Stimulated activated CD8-positive, alpha-beta memory T cell treated with anti-CD3 and anti-CD28 coated beads, Interleukin-12 subunit alpha, Interleukin-12 subunit beta, amount 100 ng/mL, for 4 hours (primary cell): ENCODE measurements around the gene DST.

Source experiments
- DNase-seq: peaks from one replicate; pipeline ENCODE4 v3.0.0-alpha.2; 2020; ENCODE audit warnings: low read depth

The DST gene

DNA sequence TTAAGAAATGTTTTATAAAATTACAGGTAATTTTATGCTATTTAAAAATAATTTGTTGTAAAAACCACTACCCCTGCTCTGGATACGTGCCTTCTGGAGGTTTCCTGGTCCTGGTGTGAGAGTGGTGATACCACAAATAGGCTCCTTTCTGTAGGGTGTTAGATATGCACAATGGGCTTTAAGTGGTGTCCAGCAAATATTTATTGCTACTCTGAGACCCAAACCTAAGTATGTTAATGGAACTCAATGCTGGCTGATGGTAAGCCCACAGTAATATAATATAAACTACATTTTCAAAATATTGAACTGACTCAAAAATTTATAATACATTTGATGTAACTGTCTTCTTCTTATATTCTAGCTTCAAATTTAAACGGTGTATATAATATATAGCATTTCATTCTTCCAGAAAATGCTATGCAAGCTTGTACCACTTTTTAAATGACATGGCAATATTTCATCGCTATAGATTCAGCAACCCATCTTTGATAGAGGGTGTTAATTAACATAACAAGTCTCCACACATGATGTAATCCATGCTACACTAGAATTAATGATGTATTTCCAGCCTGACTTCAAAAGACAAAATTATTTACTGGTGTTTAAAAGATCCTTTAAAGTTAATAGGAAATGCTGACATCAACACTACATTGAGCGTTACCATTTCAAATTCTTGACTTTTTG, 161.9 kb downstream of the DST start:
- DNase-seq: no peak

- no peak for DNase-seq
These were observed 162.4 kb downstream of the DST start for GRCh38 chr6:56480246-56480645.

- DNase-seq: no peak
These were observed 163.3 kb downstream of the DST start for GRCh38 chr6:56479381-56479780.

DNA sequence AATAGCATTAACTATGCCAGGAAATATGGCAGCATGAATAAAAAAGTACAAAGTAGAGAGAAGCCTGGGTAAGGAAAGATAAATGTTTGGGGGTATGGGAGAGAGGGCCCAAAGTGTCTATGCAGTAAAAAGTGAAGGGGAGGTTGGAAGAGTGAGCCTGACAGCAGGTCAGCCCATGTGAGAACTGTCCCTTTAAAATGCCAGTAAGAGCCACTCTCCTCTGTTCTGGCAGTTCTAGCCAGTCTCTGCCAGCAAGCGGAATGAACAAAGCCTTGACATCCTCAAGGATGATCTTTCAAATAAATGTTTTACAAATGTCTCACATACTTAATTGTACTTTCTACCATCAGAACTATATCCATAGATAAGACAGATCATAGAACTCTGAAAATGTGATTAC, 164.5 kb downstream of the DST start:
- DNase-seq: no peak

DNA sequence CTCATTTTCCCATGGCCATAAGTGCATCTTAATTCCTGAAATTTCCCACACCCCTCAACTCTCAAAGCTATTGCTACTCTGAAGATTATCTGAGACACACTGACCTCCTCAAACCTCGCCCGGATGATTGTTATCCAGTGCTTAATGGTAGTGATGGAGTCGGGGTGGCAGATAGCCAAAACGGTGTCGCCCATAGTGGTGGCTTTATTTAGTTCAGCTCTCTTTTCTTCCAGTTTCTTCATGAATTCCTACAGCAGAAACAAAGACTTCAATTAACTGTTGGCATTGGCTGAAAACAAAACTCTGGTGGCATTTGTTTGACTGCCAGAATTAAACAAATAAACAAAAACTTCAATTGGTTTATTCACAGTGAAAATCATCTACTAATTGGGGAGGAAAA, 165.4 kb downstream of the DST start:
- no peak for DNase-seq

- no peak for DNase-seq
These were observed 166.8 kb downstream of the DST start for GRCh38 chr6:56475736-56476457.

DNA sequence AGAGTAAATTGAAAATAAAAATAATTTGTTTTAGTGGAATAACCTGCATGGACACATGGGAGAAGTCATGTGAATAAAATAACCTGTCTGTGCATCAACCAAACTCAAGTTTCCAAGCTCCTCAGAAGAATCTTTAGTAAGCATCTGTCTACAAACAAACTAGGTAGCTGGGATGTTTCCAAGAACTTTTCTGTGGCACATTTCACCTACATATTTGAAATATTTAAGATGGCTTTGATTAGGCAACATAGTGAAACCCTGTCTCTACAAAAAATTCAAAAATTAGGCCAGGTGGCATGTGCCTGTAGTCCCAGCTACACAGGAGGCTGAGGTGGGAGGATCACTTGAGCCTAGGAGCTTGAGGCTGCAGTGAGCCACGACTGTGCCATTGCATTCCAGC, 168.2 kb downstream of the DST start:
- DNase-seq: no peak

GRCh38 chr6:56463443-56463842, 179.2 kb downstream of the DST start:
- DNase-seq: no peak

- DNase-seq: no peak
These were observed 183.5 kb downstream of the DST start for GRCh38 chr6:56459030-56459805.

DNA sequence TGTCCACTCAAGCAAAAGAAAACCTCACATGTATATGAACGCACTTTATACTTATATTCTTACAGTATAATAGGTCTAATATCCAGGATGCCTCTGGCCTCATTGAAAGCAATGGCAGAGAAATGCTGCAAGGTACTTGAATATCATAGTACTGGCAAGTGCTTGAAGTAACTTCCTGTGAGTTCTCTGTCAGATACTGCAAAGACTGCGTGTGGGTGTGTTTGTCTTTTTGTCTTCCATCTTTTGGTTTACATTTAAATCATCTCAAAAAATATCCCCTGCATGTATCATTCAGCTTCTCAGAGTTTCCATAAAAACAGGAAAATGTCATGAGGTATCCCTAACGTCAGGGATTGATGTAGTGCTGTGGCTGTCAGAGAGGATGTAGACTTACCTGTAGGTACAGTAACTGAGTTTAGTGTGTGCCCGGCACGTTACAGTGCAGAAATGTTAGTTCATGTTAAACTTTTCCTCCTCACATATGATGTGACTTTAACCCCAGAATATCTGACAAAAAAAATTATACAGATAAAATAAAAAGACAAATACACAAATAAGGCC, 184.3 kb downstream of the DST start:
- no peak for DNase-seq

DNA sequence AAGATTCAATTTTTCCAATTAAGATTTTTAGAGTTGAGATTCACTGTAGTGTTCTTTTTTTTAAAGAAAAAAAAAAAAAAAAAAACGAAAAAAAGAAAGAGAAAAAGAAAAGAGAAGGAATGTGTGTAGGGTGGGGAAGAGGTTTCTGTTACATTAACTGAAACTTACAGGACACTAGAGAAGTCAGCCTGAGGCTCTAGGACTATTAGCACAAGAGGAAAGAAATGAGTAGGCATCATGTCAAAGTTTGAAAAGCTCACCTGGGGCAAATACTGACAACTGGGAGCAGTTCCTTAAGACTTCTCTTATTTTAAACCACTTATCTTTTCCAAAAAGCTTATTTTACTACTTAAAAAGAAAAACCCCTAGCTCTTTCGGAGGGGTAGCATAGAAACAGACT, 185.9 kb downstream of the DST start:
- DNase-seq: no peak

DNA sequence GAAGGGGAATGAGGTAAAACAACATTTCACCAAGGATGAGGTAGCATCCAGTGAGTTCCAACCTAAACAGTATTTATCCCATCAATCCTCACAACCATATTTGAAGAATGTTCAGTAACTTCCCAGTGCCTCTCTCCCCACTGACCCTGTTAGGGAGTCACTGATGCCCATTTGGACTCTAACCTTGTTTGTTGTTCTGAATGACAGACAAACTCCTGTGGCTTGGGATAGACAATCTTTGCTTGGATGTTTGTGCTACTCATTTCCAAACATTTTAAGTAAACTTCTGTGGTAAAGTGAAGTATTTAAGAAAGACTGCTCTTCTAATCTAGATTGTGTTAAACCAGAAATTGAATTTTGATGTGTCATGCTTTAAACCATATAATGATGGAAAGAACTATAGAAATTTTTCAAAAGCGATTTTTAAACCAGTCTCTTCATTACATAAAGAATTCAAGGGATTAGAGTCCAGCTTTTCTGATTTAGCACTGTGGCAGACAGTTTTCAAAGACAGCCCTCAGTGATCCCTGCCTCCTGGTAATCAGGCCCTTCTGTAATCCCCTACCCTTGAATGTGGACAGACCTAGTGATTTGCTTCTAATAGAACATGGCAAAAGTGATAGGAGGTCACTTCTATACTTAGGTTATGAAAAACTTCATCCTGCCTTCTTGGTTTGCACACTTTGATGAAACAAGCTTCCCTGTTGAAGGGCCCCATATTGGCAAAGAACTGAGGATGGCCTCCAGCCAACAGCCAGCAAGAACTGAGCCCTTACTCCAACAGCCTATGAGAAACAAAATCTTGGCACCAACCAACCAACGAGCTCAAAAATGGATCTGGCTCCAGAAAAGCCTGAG, 191.6 kb downstream of the DST start:
- no peak for DNase-seq

DNA sequence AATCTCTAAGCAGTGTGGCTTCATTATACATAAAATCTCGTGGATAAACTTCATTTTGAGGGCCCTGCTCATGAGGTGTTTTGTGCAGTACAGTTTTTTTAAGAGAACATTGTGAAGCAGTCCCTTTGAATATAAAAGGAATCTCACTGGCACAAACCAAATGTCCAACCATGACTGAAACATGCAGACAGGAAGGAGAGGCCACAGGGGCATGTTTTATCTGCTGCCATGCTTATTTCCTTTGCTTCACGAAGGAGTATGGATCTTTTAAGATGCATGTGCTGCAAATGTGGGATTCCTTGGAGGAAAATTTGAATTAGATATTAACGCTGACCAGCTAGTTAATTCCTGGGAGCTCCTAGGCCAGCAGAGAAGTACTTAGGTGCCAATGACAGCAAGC, 192.3 kb downstream of the DST start:
- no peak for DNase-seq

GRCh38 chr6:56448046-56448445, 194.6 kb downstream of the DST start:
- DNase-seq: no peak

GRCh38 chr6:56445818-56446217, 196.9 kb downstream of the DST start:
- no peak for DNase-seq

DNA sequence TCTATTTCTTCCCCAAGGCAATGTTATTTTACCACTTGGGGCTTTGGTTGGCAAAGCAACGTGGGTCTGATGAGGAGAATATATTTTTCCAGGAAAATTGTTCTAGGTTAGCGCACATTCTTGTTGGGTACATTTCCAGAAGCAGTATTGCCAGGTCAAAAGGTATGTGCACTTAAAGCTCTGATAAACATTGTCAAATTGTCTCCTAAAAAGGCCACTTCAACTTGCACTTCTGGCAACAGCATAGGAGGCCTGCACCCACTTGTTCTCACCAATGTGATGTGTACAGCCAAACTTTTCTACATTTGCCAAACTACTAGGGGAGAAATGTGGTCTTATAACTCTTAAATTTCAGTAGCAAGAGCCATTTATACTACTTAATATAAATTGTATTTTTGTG, 197.8 kb downstream of the DST start:
- no peak for DNase-seq

- no peak for DNase-seq
These were observed 202.1 kb downstream of the DST start for GRCh38 chr6:56440551-56440981.

DNA sequence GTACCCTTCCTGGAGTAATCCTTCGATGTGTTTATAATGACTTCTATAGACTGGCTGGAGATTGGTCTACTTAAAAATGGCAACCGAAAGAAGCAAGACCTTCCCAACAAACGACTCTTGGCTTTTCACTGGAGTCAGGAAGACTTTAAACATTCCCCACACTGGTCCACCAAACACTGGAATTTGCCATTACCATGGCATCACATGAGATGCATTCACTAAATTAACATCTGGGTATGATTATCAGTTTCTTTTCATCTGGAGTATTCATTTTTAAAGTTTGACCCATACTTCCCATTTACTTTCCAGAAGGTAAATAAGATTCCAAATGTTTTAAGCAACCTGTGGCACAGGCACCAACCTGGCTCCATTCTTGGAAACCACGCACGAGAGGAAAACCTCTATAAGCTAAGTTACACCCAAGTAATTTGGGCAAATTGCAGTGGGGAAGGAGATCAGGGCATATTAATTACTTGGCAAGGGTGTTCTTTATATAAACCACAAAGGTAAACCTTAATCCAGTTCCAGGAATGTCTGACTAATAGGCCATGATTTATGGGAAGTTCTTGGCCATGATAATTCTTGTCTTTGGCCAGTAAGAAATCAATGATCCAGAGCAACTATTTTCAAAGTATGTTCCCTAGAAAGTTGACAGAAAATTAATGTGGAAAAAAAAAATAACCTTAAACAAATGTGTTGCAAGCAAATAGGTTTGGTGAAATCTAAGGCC, 205.4 kb downstream of the DST start:
- no peak for DNase-seq

GRCh38 chr6:56435754-56436153, 206.9 kb downstream of the DST start:
- no peak for DNase-seq

DNA sequence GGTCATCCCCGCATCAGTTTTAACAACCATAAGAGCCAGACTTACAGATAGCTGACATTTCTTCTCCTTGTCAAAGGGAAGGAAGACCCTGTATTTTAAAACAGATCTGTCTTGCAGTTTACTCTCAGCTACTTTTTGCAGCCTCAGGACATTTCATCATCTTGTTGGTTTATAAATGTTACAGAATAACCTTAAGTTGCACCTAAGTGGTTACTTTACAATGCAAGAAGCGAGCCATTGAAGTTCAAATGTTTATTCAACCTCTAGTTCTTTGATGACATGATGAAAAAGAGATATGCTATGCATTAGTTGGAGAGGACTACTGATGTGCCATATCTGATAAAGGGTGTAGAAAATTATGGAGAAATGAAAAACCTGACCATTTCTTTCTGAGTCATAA, 207.4 kb downstream of the DST start:
- no peak for DNase-seq

- no peak for DNase-seq
These were observed 208.1 kb downstream of the DST start for GRCh38 chr6:56434606-56435005.
